AML-193 (cell line): ENCODE measurements around the gene ZNF385A.
"Not testable (repeated sequence)": the region's sequence is repeated elsewhere in the genome, so short reads cannot be mapped to it uniquely, and the experiment has no call there.

Experiments used
- DNase-seq, 2 experiments: peaks; one replicate each; lab custom pipeline; 2025; lab: John Stamatoyannopoulos, UW

The ZNF385A gene

GRCh38 chr12:54355104-54355815 is 29.3 kb downstream of the ZNF385A start:
- DNase-seq, result no peak

GRCh38 chr12:54354271-54354670 is 30.3 kb downstream of the ZNF385A start:
- DNase-seq, result not testable (repeated sequence)

GRCh38 chr12:54352891-54353874 is 31.4 kb downstream of the ZNF385A start:
- no peak for DNase-seq

- no peak for DNase-seq
These were observed 32.5 kb downstream of the ZNF385A start for GRCh38 chr12:54352022-54352531.

GRCh38 chr12:54351341-54351740 is 33.2 kb downstream of the ZNF385A start:
- no peak for DNase-seq

- no peak for DNase-seq
These were observed 33.8 kb downstream of the ZNF385A start for GRCh38 chr12:54350743-54351142.

- DNase-seq, result no peak
These were observed 34.9 kb downstream of the ZNF385A start for GRCh38 chr12:54349679-54350078.

GRCh38 chr12:54349036-54349435 is 35.5 kb downstream of the ZNF385A start:
- no peak for DNase-seq

- DNase-seq, result no peak
These were observed 42.9 kb downstream of the ZNF385A start for GRCh38 chr12:54341378-54342300.

GRCh38 chr12:54340846-54341245 is 43.7 kb downstream of the ZNF385A start:
- no peak for DNase-seq

GRCh38 chr12:54338698-54339296 is 45.7 kb downstream of the ZNF385A start:
- no peak for DNase-seq

GRCh38 chr12:54337854-54338650 is 46.5 kb downstream of the ZNF385A start:
- DNase-seq, result no peak

- DNase-seq, result no peak
These were observed 47.2 kb downstream of the ZNF385A start for GRCh38 chr12:54337280-54337842.

- no peak for DNase-seq
These were observed 51.0 kb downstream of the ZNF385A start for GRCh38 chr12:54333420-54334034.

GRCh38 chr12:54331461-54331860 is 53.1 kb downstream of the ZNF385A start:
- no peak for DNase-seq

GRCh38 chr12:54330442-54330841 is 54.1 kb downstream of the ZNF385A start:
- DNase-seq, result no peak

GRCh38 chr12:54329759-54330158 is 54.8 kb downstream of the ZNF385A start:
- no peak for DNase-seq

GRCh38 chr12:54328595-54329337 is 55.8 kb downstream of the ZNF385A start:
- DNase-seq, result no peak
